ENCODE data around the gene GDAP1L1.

The GDAP1L1 gene

GRCh38 chr20:44256961-44257360 is 9.9 kb downstream of the GDAP1L1 start:
- TF ChIP-seq, protein P1, sequence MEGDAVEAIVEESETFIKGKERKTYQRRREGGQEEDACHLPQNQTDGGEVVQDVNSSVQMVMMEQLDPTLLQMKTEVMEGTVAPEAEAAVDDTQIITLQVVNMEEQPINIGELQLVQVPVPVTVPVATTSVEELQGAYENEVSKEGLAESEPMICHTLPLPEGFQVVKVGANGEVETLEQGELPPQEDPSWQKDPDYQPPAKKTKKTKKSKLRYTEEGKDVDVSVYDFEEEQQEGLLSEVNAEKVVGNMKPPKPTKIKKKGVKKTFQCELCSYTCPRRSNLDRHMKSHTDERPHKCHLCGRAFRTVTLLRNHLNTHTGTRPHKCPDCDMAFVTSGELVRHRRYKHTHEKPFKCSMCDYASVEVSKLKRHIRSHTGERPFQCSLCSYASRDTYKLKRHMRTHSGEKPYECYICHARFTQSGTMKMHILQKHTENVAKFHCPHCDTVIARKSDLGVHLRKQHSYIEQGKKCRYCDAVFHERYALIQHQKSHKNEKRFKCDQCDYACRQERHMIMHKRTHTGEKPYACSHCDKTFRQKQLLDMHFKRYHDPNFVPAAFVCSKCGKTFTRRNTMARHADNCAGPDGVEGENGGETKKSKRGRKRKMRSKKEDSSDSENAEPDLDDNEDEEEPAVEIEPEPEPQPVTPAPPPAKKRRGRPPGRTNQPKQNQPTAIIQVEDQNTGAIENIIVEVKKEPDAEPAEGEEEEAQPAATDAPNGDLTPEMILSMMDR (IDR thresholded peaks at IDR 0.05; ENCODE audit: low read depth, low read length, missing control alignments), result no peak
- in situ Hi-C loops (cut with HindIII; ENCODE audit: low sequenced_read_pairs), result no loop called here
- no peak for DNase-seq (ENCODE audit: low read depth)
- H3K4me3 ChIP-seq (ENCODE audit: low read depth, low read length), result no peak overlapping the region

- TF ChIP-seq, protein P1 (IDR thresholded peaks at IDR 0.05; ENCODE audit: low read depth, low read length, missing control alignments), result no peak
- DNase-seq (ENCODE audit: low read depth), result no peak
- in situ Hi-C loops (cut with HindIII; ENCODE audit: low sequenced_read_pairs), result no loop called here
- H3K4me3 ChIP-seq (ENCODE audit: low read depth, low read length), result no peak overlapping the region
Measured at GRCh38 chr20:44258226-44258890, 11.2 kb downstream of the GDAP1L1 start.

DNA sequence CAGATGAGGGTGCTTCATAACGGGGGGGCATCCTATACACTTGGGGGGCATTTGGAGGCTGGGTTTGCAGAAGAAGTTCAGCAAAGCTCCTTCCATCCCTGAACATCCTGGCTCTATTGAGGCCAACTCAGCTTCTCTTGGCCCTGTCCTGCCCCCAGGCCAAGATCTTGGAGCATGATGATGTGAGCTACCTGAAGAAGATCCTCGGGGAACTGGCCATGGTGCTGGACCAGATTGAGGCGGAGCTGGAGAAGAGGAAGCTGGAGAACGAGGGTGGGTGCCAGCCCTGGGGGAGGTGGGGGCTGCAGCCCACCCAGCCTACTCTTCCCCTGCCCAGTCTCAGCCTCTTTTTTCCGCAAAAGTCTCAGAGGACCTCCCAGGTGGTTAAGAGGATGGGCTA is 17.2 kb downstream of the GDAP1L1 start:
- TF ChIP-seq, protein P1 (IDR thresholded peaks at IDR 0.05; ENCODE audit: low read depth, low read length, missing control alignments), result no peak
- in situ Hi-C loops (cut with HindIII; ENCODE audit: low sequenced_read_pairs), result no loop called here
- H3K4me3 ChIP-seq (ENCODE audit: low read depth, low read length), result no peak overlapping the region
- no peak for DNase-seq (ENCODE audit: low read depth)

DNA sequence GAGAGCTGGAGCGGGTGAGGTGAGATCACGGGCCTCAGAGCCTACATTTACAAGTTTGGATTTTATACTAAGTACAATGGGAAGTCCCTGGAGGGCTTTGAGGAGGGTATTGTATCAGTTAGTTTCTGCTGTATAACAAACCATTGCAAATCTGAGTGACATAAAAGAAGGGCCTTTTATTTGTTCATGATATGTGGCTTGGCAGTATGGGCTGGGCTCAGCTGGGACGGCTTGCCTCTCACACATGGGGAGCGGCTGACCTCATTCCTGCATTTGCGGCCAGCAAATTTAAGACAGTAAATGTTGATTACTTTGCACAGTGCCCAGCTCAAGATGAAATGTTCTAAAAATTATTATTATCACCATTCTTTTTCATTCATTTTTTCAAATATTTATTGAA is 21.7 kb downstream of the GDAP1L1 start:
- no peak overlapping the region for H3K4me3 ChIP-seq (ENCODE audit: low read depth, low read length)
- in situ Hi-C loops (cut with HindIII; ENCODE audit: low sequenced_read_pairs), result no loop called here
- TF ChIP-seq, protein P1 (IDR thresholded peaks at IDR 0.05; ENCODE audit: low read depth, low read length, missing control alignments), result no peak
- DNase-seq (ENCODE audit: low read depth), result no peak

DNA sequence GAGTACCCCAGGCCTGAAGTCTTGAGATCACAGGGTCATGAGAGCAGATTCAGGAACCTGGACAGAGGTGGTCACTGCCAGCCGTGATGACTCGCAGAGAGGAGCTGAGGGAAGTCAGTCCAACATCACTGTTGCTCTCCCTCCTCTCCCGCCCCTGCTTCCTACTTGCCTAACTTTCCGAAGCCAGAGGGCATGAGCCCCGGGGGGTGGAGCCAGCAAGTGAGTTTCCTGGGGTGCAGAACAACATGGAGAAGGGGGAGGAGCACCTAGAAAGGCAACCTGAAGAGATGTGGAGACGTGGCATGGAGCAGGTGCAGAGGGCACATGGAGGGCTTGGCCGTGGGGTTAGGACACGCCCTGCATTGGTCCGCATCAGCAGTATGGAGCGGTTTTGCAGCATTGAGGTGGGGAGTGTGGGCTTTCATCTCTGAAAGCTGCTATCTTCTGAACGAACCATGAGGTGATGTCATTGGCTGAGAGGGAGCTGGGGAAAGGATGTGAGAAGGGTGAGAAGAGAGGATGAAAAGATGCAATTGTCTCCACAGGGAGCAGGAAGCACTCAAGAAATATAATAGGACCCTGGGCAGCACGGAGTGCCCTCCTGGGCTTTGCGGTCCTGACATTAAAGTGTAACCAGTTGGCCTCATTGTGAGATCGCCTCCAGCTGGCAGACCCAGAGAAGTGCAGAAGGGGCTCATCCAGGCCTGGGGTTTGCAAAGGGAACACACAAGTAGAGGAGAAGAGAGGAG is 25.0 kb downstream of the GDAP1L1 start:
- in situ Hi-C loops (cut with HindIII; ENCODE audit: low sequenced_read_pairs), result no loop called here
- DNase-seq (ENCODE audit: low read depth), result no peak
- no peak overlapping the region for H3K4me3 ChIP-seq (ENCODE audit: low read depth, low read length)
- TF ChIP-seq, protein P1 (IDR thresholded peaks at IDR 0.05; ENCODE audit: low read depth, low read length, missing control alignments), result no peak

GRCh38 chr20:44273231-44274215 is 26.4 kb downstream of the GDAP1L1 start:
- in situ Hi-C loops (cut with HindIII; ENCODE audit: low sequenced_read_pairs), result no loop called here
- H3K4me3 ChIP-seq (ENCODE audit: low read depth, low read length), result no peak overlapping the region
- TF ChIP-seq, protein P1 (IDR thresholded peaks at IDR 0.05; ENCODE audit: low read depth, low read length, missing control alignments), result no peak
- DNase-seq (ENCODE audit: low read depth), result no peak

All from astrocyte of the cerebellum (primary cell).